Measurements from ENCODE around the gene PRODH2.

PRODH2 gene

GRCh38 chr19:35842666-35843272 lies 30.1 kb upstream of the PRODH2 start:
- no peak for TF ChIP-seq POLR2AphosphoS5 (IDR thresholded peaks at IDR 0.05; ENCODE audit: low read depth, low read length)
- TF ChIP-seq FOXP2 (optimal IDR thresholded peaks at IDR 0.05; ENCODE audit: borderline replicate concordance, extremely low read depth, extremely low read length, insufficient read depth), result no peak

GRCh38 chr19:35841961-35842595 lies 29.4 kb upstream of the PRODH2 start:
- TF ChIP-seq SIN3A (IDR thresholded peaks at IDR 0.05; ENCODE audit: borderline replicate concordance, insufficient read depth, low read length) (no peak), TAF1 (IDR thresholded peaks at IDR 0.05; ENCODE audit: borderline replicate concordance, insufficient read depth, low read length) (no peak), REST (IDR thresholded peaks at IDR 0.05; ENCODE audit: insufficient read depth in 1 of 2, low read depth in 2 of 2, low read length in 2 of 2) (no peak), FOXP2 (optimal IDR thresholded peaks at IDR 0.05; ENCODE audit: borderline replicate concordance, extremely low read depth, extremely low read length, insufficient read depth) (no peak), POLR2AphosphoS5 (IDR thresholded peaks at IDR 0.05; ENCODE audit: low read depth, low read length) (no peak)

GRCh38 chr19:35833972-35834371 lies 21.3 kb upstream of the PRODH2 start:
- TF ChIP-seq POLR2AphosphoS5 (IDR thresholded peaks at IDR 0.05; ENCODE audit: low read depth, low read length), result no peak
- no peak for TF ChIP-seq TAF1 (IDR thresholded peaks at IDR 0.05; ENCODE audit: borderline replicate concordance, insufficient read depth, low read length)
- no peak for TF ChIP-seq REST (IDR thresholded peaks at IDR 0.05; ENCODE audit: insufficient read depth in 1 of 2, low read depth in 2 of 2, low read length in 2 of 2)
- no peak for TF ChIP-seq SIN3A (IDR thresholded peaks at IDR 0.05; ENCODE audit: borderline replicate concordance, insufficient read depth, low read length)
- TF ChIP-seq FOXP2 (optimal IDR thresholded peaks at IDR 0.05; ENCODE audit: borderline replicate concordance, extremely low read depth, extremely low read length, insufficient read depth), result no peak

GRCh38 chr19:35832054-35832453 lies 19.4 kb upstream of the PRODH2 start:
- TF ChIP-seq TAF1 (IDR thresholded peaks at IDR 0.05; ENCODE audit: borderline replicate concordance, insufficient read depth, low read length) (no peak), FOXP2 (optimal IDR thresholded peaks at IDR 0.05; ENCODE audit: borderline replicate concordance, extremely low read depth, extremely low read length, insufficient read depth) (no peak), SIN3A (IDR thresholded peaks at IDR 0.05; ENCODE audit: borderline replicate concordance, insufficient read depth, low read length) (no peak), REST (IDR thresholded peaks at IDR 0.05; ENCODE audit: insufficient read depth in 1 of 2, low read depth in 2 of 2, low read length in 2 of 2) (no peak), POLR2AphosphoS5 (IDR thresholded peaks at IDR 0.05; ENCODE audit: low read depth, low read length) (no peak)

GRCh38 chr19:35830986-35831385 lies 18.3 kb upstream of the PRODH2 start:
- TF ChIP-seq FOXP2 (optimal IDR thresholded peaks at IDR 0.05; ENCODE audit: borderline replicate concordance, extremely low read depth, extremely low read length, insufficient read depth) (no peak), POLR2AphosphoS5 (IDR thresholded peaks at IDR 0.05; ENCODE audit: low read depth, low read length) (no peak), TAF1 (IDR thresholded peaks at IDR 0.05; ENCODE audit: borderline replicate concordance, insufficient read depth, low read length) (no peak), SIN3A (IDR thresholded peaks at IDR 0.05; ENCODE audit: borderline replicate concordance, insufficient read depth, low read length) (no peak), REST (IDR thresholded peaks at IDR 0.05; ENCODE audit: insufficient read depth in 1 of 2, low read depth in 2 of 2, low read length in 2 of 2) (no peak)
